Measurements from ENCODE around the gene RTCA. TPM values are rescaled to one million over a fixed set of nuclear protein-coding genes. Genes with fewer than 3 reads are reported as not detected.
"Not testable (repeated sequence)": the region's sequence is repeated elsewhere in the genome, so short reads cannot be mapped to it uniquely, and the experiment has no call there.

Gene RTCA
- total RNA-seq, 1 donor from 2014 or later, result 35.1 TPM

- no peak for TF ChIP-seq CTCF (conservative IDR thresholded peaks at IDR 0.05)
- Mint-ChIP-seq H3K4me3 (no peak overlapping the region), H3K27me3 (no peaks in the 10 kb centered on the region), H3K4me1 (ENCODE audit: unreplicated experiment) (no peaks in the 10 kb centered on the region), H3K27ac (no peak overlapping the region), H3K36me3 (peaks cover 26% of the 10 kb centered on the region), H3K9me3 (no peaks in the 10 kb centered on the region)
- DNase-seq (ENCODE audit: extremely low spot score, unreplicated experiment), result no peak
Observed at GRCh38 chr1:100229681-100230443, 36.2 kb upstream of the RTCA start.

GRCh38 chr1:100230765-100231164 is 35.3 kb upstream of the RTCA start:
- Mint-ChIP-seq H3K4me1 (ENCODE audit: unreplicated experiment) (no peaks in the 10 kb centered on the region), H3K27ac (no peak overlapping the region), H3K27me3 (no peaks in the 10 kb centered on the region), H3K4me3 (no peak overlapping the region), H3K9me3 (no peaks in the 10 kb centered on the region), H3K36me3 (peaks cover 26% of the 10 kb centered on the region)
- DNase-seq (ENCODE audit: extremely low spot score, unreplicated experiment), result no peak
- no peak for TF ChIP-seq CTCF (conservative IDR thresholded peaks at IDR 0.05)

- TF ChIP-seq CTCF (conservative IDR thresholded peaks at IDR 0.05), result no peak
- Mint-ChIP-seq H3K9me3 (no peaks in the 10 kb centered on the region), H3K27ac (no peak overlapping the region), H3K27me3 (no peaks in the 10 kb centered on the region), H3K4me3 (no peak overlapping the region), H3K4me1 (ENCODE audit: unreplicated experiment) (no peaks in the 10 kb centered on the region), H3K36me3 (peaks cover 29% of the 10 kb centered on the region)
- no peak for DNase-seq (ENCODE audit: extremely low spot score, unreplicated experiment)
Observed at GRCh38 chr1:100231721-100232120, 34.3 kb upstream of the RTCA start.

- H3K4me1 Mint-ChIP-seq (ENCODE audit: unreplicated experiment), result no peaks in the 10 kb centered on the region
- peaks cover 29% of the 10 kb centered on the region for H3K36me3 Mint-ChIP-seq
- DNase-seq (ENCODE audit: extremely low spot score, unreplicated experiment), result no peak
- H3K9me3 Mint-ChIP-seq, result no peaks in the 10 kb centered on the region
- H3K4me3 Mint-ChIP-seq, result no peak overlapping the region
- no peak for TF ChIP-seq CTCF (conservative IDR thresholded peaks at IDR 0.05)
- H3K27me3 Mint-ChIP-seq, result no peaks in the 10 kb centered on the region
- no peak overlapping the region for H3K27ac Mint-ChIP-seq
Observed at GRCh38 chr1:100232156-100232555, 33.9 kb upstream of the RTCA start.

- H3K36me3 Mint-ChIP-seq, result peaks cover 31% of the 10 kb centered on the region
- not testable (repeated sequence) for H3K4me1 Mint-ChIP-seq (ENCODE audit: unreplicated experiment); H3K27me3 Mint-ChIP-seq; DNase-seq (ENCODE audit: extremely low spot score, unreplicated experiment); H3K4me3 Mint-ChIP-seq; H3K9me3 Mint-ChIP-seq
- peak overlapping the region; percentile 4 for H3K27ac Mint-ChIP-seq
Observed at GRCh38 chr1:100233566-100233965, 32.5 kb upstream of the RTCA start.

- no peak for TF ChIP-seq CTCF (conservative IDR thresholded peaks at IDR 0.05)
- no peaks in the 10 kb centered on the region for H3K27me3 Mint-ChIP-seq
- no peak overlapping the region for H3K4me3 Mint-ChIP-seq
- no peaks in the 10 kb centered on the region for H3K4me1 Mint-ChIP-seq (ENCODE audit: unreplicated experiment)
- H3K9me3 Mint-ChIP-seq, result no peaks in the 10 kb centered on the region
- H3K27ac Mint-ChIP-seq, result no peak overlapping the region
- H3K36me3 Mint-ChIP-seq, result peaks cover 33% of the 10 kb centered on the region
- DNase-seq (ENCODE audit: extremely low spot score, unreplicated experiment), result no peak
Observed at GRCh38 chr1:100234432-100234831, 31.6 kb upstream of the RTCA start.

Data from type B pancreatic cell (in vitro differentiated cells).